ENCODE measurements around the gene UBXN6. TPM values are rescaled to one million over a fixed set of nuclear protein-coding genes. Genes with fewer than 3 reads are reported as not detected.

The UBXN6 gene
- total RNA-seq, 1 donor from 2014 or later = 560 TPM

DNA sequence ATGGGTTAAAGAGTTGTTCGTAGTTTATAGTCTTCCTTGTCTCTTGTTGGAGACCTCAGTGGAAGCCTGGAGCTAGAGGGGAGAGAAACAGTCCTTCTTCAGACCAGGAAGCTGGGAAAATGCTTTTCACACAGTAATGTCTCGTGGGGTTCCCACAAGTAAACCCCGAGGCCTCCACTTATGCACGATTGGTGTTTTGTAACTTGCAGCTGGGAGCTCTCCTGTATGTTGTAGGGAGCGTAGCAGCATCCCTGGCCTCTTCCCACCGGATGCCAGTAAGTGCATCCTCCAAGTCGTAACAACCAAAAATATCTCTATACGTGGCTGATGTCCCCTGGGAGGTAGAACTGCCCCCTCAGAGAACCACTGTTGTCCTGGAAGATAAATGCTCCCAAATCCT lies 51.6 kb downstream of the UBXN6 start:
- H3K4me3 ChIP-seq = no peak overlapping the region
- peaks cover 4 to 10% of the 10 kb centered on the region in 2 donors for H3K4me1 ChIP-seq
- intact Hi-C loops (cut with DNase I) = no loop called here
- no peak for DNase-seq (ENCODE audit: low spot score in 2 of 2)
- no peaks in the 10 kb centered on the region for H3K9me3 ChIP-seq
- peaks cover 0 to 3% of the 10 kb centered on the region in 2 donors for H3K36me3 ChIP-seq
- TF ChIP-seq, protein P1, sequence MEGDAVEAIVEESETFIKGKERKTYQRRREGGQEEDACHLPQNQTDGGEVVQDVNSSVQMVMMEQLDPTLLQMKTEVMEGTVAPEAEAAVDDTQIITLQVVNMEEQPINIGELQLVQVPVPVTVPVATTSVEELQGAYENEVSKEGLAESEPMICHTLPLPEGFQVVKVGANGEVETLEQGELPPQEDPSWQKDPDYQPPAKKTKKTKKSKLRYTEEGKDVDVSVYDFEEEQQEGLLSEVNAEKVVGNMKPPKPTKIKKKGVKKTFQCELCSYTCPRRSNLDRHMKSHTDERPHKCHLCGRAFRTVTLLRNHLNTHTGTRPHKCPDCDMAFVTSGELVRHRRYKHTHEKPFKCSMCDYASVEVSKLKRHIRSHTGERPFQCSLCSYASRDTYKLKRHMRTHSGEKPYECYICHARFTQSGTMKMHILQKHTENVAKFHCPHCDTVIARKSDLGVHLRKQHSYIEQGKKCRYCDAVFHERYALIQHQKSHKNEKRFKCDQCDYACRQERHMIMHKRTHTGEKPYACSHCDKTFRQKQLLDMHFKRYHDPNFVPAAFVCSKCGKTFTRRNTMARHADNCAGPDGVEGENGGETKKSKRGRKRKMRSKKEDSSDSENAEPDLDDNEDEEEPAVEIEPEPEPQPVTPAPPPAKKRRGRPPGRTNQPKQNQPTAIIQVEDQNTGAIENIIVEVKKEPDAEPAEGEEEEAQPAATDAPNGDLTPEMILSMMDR (IDR thresholded peaks at IDR 0.05) = no peak
- no peaks in the 10 kb centered on the region for H3K27me3 ChIP-seq
- H3K27ac ChIP-seq = no peak overlapping the region

DNA sequence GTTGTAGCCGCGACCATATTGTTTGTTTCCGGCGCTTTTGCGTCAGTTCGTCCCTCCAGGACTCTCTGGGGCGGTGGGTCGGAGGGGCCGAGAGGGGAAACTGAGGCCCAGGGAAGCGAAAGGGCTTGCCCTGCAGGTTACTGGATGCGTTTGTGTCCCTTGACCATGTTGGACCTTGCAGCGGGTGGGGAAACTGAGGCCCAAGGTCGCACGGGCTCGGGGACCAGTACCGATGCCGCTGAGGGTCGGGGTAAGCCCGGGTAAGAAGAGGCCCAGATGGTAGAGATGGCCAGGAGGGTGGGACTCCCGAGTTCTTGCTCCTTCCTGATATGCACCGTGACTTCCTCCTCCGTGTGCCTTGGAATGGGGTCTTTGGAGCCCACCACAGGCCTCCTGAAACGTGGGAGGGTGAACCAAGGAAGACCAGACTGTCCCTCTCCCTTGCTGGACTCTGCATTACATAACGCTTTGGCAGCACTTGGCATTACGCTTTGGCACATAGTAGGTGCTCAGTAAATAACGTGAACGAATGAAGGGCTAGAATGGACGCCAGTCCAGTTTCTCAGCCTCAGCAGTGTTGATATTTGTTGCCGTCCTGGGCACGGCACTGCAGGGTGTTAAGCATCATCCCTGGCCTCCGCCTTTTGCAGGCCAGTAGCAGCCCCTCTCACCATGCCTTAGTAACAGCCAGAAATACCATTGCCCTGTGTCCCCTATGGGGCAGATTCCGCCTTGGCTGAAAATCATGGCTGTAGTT lies 54.4 kb downstream of the UBXN6 start:
- Histone ChIP-seq H3K27ac (peak overlapping the region in 1 of 2 donors; percentile 47), H3K36me3 (no peaks in the 10 kb centered on the region)

DNA sequence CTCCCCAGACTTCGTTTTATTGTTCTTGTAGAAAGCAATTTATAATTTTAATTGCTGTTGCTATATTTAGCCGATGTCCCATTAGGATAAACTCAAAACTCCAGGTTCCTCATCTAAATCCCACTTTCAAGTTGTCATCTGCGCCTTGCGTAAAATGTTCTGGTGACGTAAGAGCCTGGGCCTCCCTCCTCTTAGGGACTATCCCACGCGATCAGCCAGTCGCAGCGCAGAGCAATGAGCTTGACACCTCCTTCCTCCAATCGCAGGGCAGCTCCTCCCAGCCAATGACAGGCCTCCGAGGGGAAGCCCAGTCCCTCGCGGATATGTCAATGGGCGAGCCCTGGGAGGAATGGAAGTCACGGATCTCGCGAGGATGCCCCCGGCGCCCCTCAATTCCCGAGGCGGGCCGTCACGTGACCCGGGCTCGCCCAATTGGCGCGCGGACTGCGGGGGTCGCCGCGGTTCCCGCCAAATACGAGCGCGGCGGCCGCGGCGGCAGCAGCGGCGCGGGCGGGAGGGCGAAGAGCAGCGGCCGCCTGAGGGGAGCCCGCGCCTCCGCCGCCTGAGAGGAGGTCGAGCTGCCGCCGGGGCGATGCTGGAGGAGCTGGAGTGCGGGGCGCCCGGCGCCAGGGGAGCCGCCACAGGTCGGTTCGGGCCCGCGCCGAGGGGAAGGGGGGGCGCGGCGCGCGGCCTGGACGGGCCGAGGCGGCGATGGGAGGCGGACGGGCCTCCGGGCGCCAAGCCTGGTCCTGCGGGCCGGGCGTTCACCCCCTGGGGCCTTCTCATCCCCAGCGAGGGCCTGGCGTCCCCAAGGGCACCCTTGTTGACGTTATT lies 55.2 kb downstream of the UBXN6 start, which contains the start of gene CHAF1A:
TSS of gene CHAF1A (plus strand) at position 470 of the 834 bp plus-strand sequence. CDS start at position 593, 123 bp downstream.
- Histone ChIP-seq H3K9me3 (no peaks in the 10 kb centered on the region), H3K27ac (peak within 1 kb of the TSS; percentile 83 to 89), H3K27me3 (no peaks in the 10 kb centered on the region), H3K4me1 (peaks cover 7 to 12% of the 10 kb centered on the region in 2 donors), H3K4me3 (peak within 1 kb of the TSS; percentile 78 to 85), H3K36me3 (no peaks in the 10 kb centered on the region)
- intact Hi-C loops (cut with DNase I) = loop anchor here (1.0 to 5.0 kb wide), 6 partner anchors 28 to 220 kb away; partner anchors contain the start of genes ANKRD24, HDGFL2, MPND and SIRT6
- TF ChIP-seq, protein P1 (IDR thresholded peaks at IDR 0.05) = no peak
- DNase-seq (ENCODE audit: low spot score in 2 of 2) = peak; percentile 99 to 100

More for the DNA sequence above, 54.4 kb downstream of the UBXN6 start:
- intact Hi-C loops (cut with DNase I) = loop anchor here (2.0 to 5.0 kb wide), 2 partner anchors 69 to 220 kb away; partner anchors contain the start of genes ANKRD24, HDGFL2 and SIRT6
- Histone ChIP-seq H3K27me3 (no peaks in the 10 kb centered on the region), H3K4me1 (peaks cover 7 to 10% of the 10 kb centered on the region in 2 donors), H3K4me3 (peak overlapping the region; percentile 78 to 85), H3K9me3 (no peaks in the 10 kb centered on the region)
- DNase-seq (ENCODE audit: low spot score in 2 of 2) = no peak
- TF ChIP-seq, protein P1 (IDR thresholded peaks at IDR 0.05) = no peak

DNA sequence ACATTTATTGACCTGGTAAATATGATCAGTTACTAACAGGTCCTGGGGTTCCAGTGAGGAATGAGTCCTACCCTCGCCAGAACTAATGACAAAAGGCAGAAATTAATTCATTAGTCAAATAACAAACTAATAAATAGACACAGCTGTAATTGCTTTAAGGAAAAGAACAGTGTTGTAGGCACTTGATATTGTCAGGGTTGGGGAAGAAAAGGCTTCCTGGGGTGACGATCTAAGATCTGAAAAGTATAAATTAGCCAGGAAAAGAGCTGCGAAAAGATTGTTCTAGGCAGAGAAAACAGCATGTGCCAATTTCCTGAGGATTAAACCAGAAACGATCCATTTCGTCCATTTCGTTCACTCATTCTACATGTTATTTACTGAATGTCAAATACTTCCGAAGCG lies 55.8 kb downstream of the UBXN6 start:
- intact Hi-C loops (cut with DNase I) = loop anchor here (1.0 to 5.0 kb wide), 8 partner anchors 27 to 219 kb away; partner anchors contain the start of genes ANKRD24, HDGFL2, MPND and SIRT6
- Histone ChIP-seq H3K4me3 (peak overlapping the region; percentile 15 to 52), H3K9me3 (no peaks in the 10 kb centered on the region), H3K27ac (peak overlapping the region; percentile 83 to 89), H3K4me1 (peaks cover 7 to 12% of the 10 kb centered on the region in 2 donors), H3K36me3 (no peaks in the 10 kb centered on the region), H3K27me3 (no peaks in the 10 kb centered on the region)
- TF ChIP-seq, protein P1 (IDR thresholded peaks at IDR 0.05) = no peak
- DNase-seq (ENCODE audit: low spot score in 2 of 2) = no peak

DNA sequence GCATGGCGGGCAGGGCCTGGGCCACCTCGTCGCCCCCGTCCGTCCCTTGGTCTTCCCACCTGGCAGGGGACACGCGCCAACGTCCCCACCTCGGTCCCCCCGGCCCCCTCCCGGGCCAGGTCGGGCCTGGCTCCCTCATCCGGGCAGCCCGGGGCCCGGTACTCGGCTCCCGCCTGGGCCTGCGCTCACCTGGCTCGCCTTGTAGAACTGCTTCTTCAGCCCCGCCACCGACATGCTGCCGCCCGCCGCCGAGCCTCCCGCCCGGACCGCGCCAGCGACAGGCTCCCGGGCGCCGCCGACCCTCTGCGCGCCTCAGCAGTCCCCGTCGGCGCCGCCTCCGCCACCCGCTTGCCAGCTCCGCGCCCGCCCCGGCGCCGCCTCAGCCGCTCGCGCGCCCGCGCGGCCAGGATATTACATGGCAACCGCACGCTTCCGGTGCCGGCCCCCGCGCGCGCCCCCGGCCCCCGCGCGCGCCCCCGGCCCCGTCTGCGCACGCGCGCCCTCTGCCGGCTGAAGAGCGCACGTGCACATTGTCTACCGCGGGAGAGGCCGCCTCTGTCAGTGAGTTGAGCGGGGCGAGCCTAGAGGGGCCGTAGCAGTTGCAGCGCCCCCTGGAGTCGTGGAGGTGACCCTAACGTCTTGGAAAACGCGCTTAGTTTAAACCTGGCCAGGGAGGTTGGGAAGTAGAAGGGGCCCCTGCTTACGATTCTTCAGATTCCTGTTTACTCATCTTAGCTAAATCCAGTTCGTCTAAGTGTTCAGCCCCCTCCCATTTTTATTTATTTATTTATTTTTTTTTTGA lies 57.3 kb downstream of the UBXN6 start, which contains the start of gene SH3GL1:
TSS of gene SH3GL1 (minus strand) at position 413 of the 802 bp plus-strand sequence. CDS start at position 234, 179 bp downstream.
- H3K36me3 ChIP-seq = peaks cover 0 to 6% of the 10 kb centered on the region in 2 donors
- TF ChIP-seq, protein P1 (IDR thresholded peaks at IDR 0.05) = peak; percentile 91 to 99 (median 96)
- no peaks in the 10 kb centered on the region for H3K27me3 ChIP-seq
- H3K4me1 ChIP-seq = peaks cover 7 to 12% of the 10 kb centered on the region in 2 donors
- no peaks in the 10 kb centered on the region for H3K9me3 ChIP-seq
- intact Hi-C loops (cut with DNase I) = loop anchor here (2.0 to 5.0 kb wide), 3 partner anchors 72 to 154 kb away; partner anchors contain the start of genes HDGFL2 and YJU2
- peak; percentile 74 to 96 for DNase-seq (ENCODE audit: low spot score in 2 of 2)
- peak within 1 kb of the TSS; percentile 89 to 91 for H3K27ac ChIP-seq
- H3K4me3 ChIP-seq = peak within 1 kb of the TSS; percentile 82 to 96

All from ascending aorta (tissue), 2 donors.